T-helper 1 cell treated with Interleukin-12 subunit alpha and Interleukin-12 subunit beta and Interleukin-4 antibody, amounts not matched to agents 30 μg/mL and 1 μg/mL, for 36 hours (primary cell): ENCODE data around the gene FAM78B.

Source experiments
- H3K27ac Mint-ChIP-seq: one replicate; pipeline ENCODE4 v1.8.0; 2021; ENCODE audit warnings: mild to moderate bottlenecking, mixed read lengths
- H3K27me3 Mint-ChIP-seq: one replicate; pipeline ENCODE4 v1.8.0; 2021; ENCODE audit warnings: low read depth, mixed read lengths
- H3K36me3 Mint-ChIP-seq: one replicate; pipeline ENCODE4 v1.8.0; 2021; ENCODE audit warnings: low read depth, mixed read lengths
- H3K4me1 Mint-ChIP-seq: one replicate; pipeline ENCODE4 v1.8.0; 2021; ENCODE audit warnings: low read depth, mixed read lengths
- H3K4me3 Mint-ChIP-seq: one replicate; pipeline ENCODE4 v1.8.0; 2021; ENCODE audit warnings: mild to moderate bottlenecking, moderate library complexity, mixed read lengths
- H3K9me3 Mint-ChIP-seq: one replicate; pipeline ENCODE4 v1.8.0; 2021; ENCODE audit warnings: mixed read lengths

Gene FAM78B

DNA sequence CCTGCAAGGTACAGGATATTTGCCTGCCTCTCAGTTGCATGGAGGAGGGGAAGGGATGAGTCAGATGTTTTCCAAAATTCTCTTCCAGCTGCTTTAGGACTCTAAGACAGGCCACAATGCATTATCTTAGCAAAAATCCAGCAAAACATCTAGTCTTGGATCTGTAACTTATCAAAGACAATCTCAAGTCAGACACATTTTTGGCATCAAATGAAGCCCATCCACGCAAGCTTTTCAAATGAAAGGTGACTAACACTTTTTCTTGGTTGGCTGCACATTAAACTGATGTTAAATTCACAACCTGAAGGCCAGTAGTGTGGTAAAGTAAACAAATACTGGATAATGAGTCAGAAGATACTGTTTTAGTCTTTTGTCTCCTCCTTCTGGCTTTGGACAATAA lies 21.3 kb downstream of the FAM78B start:
- peaks cover 3% of the 10 kb centered on the region for H3K9me3 Mint-ChIP-seq
- H3K27me3 Mint-ChIP-seq = no peaks in the 10 kb centered on the region
- no peak overlapping the region for H3K4me3 Mint-ChIP-seq
- no peak overlapping the region for H3K27ac Mint-ChIP-seq
- no peaks in the 10 kb centered on the region for H3K36me3 Mint-ChIP-seq
- no peaks in the 10 kb centered on the region for H3K4me1 Mint-ChIP-seq

DNA sequence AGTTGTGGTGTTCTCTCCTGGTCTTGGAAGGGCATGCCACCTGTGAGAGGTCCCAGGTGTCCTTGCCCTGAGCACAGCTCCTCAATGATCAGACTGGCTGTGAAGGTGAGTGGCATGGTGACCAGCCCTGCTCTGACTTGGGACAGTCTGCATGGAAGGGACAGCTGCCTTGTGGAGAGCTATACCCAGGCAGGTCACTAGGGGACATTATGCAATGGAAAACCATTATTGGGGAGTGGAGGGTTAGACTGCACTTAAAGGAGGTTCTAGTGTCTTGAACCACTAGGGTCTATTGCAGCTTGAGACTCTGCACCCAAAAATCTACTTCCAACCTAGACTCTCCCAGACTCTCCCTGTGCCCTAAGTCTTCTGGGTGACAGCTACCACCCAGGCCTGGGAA lies 24.8 kb downstream of the FAM78B start:
- H3K4me1 Mint-ChIP-seq = no peaks in the 10 kb centered on the region
- H3K36me3 Mint-ChIP-seq = no peaks in the 10 kb centered on the region
- H3K4me3 Mint-ChIP-seq = no peak overlapping the region
- peaks cover under 1% of the 10 kb centered on the region for H3K27me3 Mint-ChIP-seq
- no peaks in the 10 kb centered on the region for H3K9me3 Mint-ChIP-seq
- no peak overlapping the region for H3K27ac Mint-ChIP-seq

DNA sequence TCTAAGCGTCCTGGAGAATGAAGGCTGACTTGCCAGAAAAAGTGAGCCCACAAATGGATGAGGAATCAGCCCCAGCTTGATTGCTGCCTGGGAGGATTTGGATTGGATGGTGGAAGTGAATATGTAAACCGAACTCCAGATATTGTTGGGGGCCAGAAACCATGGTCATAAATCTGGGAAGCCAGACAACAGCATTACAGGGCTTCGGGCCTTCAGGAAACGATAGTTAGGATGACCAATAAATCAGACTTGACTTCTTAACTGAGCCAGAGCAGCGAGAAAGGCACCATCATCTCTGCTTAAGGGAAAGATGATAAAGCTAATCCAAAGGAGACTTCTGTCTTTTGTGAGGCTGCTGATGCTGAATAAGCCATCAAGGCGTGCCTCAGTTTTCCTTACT lies 26.6 kb downstream of the FAM78B start:
- H3K27me3 Mint-ChIP-seq = peaks cover 5% of the 10 kb centered on the region
- no peak overlapping the region for H3K27ac Mint-ChIP-seq
- no peak overlapping the region for H3K4me3 Mint-ChIP-seq
- H3K9me3 Mint-ChIP-seq = no peaks in the 10 kb centered on the region
- no peaks in the 10 kb centered on the region for H3K36me3 Mint-ChIP-seq
- no peaks in the 10 kb centered on the region for H3K4me1 Mint-ChIP-seq

DNA sequence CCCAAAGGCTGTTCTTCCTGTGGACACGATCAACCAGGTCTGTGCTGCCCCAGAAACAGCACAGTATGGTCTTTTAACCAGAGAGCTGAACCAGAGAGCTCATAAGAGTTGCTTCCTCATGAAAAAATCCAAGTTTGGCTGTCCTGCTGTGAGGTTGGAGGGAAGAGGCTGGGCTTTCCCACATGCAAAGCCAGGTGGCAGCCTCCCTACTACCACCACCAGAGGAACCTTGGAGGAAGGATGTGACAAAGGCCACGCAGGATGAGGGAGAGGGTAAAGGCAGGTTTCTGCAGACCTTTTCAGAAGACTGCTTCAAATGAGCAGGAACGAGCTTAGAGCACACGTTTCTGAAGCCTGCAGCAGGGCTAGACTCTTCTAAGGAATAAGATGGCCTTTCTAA lies 27.1 kb downstream of the FAM78B start:
- Mint-ChIP-seq H3K27ac (no peak overlapping the region), H3K4me3 (no peak overlapping the region), H3K36me3 (no peaks in the 10 kb centered on the region), H3K4me1 (no peaks in the 10 kb centered on the region), H3K9me3 (no peaks in the 10 kb centered on the region), H3K27me3 (peaks cover 5% of the 10 kb centered on the region)

DNA sequence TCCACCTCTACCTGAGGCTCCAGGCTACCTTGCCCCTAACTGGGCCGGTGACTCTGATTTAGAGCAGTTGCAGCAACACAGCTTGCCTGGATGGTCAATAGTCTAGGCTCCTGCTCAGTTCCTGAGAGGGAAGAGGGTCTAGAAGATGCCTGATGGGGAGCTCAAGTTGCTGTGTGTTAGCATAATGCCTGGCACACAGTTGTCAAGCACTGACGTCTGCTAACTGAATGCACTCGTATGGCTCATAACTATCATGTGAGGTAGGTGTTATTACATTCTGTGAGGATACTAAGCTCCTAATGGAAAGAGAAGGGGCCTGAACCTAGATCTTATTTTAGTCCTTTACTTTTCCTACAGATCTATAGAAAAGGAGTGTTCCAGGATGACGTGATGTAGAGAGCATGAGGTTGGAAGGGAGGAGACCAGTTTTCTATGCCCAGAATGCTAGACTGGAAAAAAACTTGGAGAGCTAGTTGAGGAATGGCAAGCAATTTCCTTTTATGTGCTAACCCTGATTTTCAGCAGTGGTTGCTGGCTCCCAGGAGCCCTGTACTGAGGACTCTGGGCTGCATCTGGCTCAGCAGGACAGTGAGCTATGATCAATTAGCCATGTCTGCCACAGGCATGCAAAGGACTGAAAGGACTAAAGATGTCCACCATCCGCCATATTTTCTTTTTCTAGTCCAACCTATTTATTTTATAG lies 30.0 kb downstream of the FAM78B start:
- H3K27me3 Mint-ChIP-seq = peaks cover 5% of the 10 kb centered on the region
- H3K36me3 Mint-ChIP-seq = no peaks in the 10 kb centered on the region
- H3K4me3 Mint-ChIP-seq = no peak overlapping the region
- no peak overlapping the region for H3K27ac Mint-ChIP-seq
- no peaks in the 10 kb centered on the region for H3K9me3 Mint-ChIP-seq
- no peaks in the 10 kb centered on the region for H3K4me1 Mint-ChIP-seq

DNA sequence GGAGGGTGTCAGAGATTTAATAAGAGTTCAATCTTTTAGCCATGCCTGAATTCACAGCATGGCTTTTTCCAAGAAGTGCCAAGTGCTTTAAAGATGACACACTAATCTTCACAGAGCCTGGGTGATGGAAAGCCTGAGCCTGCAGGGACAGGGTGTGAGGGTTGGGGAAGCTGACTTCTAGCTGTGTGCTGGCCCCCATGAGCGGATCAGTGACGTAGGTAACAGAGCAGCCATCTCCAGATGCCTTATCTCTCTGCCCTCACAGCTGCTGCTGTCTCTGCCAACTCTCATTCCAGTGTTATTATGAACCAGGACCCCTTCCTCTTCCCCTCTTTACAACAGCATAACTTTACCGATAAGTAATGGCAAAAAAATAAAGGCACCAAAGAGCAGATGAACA lies 30.6 kb downstream of the FAM78B start:
- H3K4me3 Mint-ChIP-seq = no peak overlapping the region
- no peaks in the 10 kb centered on the region for H3K9me3 Mint-ChIP-seq
- no peaks in the 10 kb centered on the region for H3K4me1 Mint-ChIP-seq
- peaks cover 5% of the 10 kb centered on the region for H3K27me3 Mint-ChIP-seq
- no peak overlapping the region for H3K27ac Mint-ChIP-seq
- no peaks in the 10 kb centered on the region for H3K36me3 Mint-ChIP-seq

DNA sequence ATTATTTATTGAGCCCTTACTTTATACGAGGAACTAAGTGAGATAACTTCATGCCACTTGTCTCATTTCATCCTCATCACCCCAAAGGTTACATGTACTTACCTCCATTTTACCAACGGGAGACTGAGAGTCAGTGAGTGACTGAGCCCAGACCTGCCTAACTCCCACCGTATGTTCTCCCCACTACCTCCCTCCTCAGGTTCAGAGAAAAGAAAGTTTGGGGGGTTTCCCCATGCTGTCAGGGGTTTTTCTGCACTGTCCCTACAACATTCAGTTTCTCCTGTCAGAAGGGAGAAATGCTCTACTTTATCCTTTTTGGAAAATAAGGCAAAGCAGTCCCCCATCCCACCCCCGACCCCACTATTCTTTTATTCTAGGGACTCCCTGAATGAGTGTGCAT lies 32.9 kb downstream of the FAM78B start:
- Mint-ChIP-seq H3K4me1 (no peaks in the 10 kb centered on the region), H3K27ac (no peak overlapping the region), H3K9me3 (no peaks in the 10 kb centered on the region), H3K36me3 (no peaks in the 10 kb centered on the region), H3K4me3 (no peak overlapping the region), H3K27me3 (peaks cover 5% of the 10 kb centered on the region)

DNA sequence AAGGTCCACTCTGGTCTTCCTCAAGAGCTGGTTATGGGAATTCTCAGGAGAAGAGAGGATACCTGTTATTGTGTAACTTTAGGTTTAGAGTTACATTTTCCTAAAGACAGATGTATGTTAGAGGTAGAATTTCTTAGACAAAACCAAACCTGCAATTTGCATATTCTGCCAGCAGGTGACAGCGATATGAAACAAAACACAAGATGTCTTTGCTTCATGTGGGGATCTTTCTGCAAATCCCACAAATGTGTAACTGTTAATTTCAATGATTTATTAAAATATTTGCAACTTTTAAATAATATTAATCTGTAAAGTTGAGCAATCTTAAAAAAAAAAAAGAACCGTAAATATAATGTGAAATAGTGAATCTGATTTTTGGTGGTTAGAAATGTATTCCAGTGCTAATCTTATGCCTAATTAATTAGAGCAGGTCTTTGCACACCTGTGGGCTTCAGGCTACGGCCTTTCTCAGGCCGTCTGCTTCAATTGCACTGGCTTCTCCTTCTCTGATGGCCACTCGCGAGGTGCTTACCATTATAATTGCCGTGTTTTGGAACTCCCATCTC lies 33.4 kb downstream of the FAM78B start:
- no peak overlapping the region for H3K27ac Mint-ChIP-seq
- no peaks in the 10 kb centered on the region for H3K9me3 Mint-ChIP-seq
- H3K27me3 Mint-ChIP-seq = peaks cover 5% of the 10 kb centered on the region
- H3K36me3 Mint-ChIP-seq = no peaks in the 10 kb centered on the region
- H3K4me3 Mint-ChIP-seq = no peak overlapping the region
- no peaks in the 10 kb centered on the region for H3K4me1 Mint-ChIP-seq

DNA sequence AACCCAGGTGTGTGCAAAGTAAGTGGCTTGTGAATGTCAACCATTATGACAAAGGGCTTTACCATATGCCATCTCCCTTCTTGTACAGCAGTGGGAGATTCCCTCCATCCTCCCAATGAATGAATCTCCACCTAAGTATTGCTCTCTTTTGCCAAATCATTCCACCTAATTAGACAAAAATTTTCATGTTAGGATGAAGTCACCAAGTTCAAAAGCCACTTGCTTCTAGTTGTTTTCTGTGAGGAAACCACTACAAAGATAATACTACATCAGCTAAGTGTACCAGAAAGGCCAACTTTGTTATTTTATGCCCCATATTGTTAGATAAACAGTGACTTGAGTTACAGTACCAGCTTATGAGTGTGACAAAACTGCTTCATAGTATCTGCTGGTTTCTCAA lies 34.3 kb downstream of the FAM78B start:
- Mint-ChIP-seq H3K27ac (no peak overlapping the region), H3K4me3 (no peak overlapping the region), H3K4me1 (no peaks in the 10 kb centered on the region), H3K9me3 (no peaks in the 10 kb centered on the region), H3K36me3 (no peaks in the 10 kb centered on the region), H3K27me3 (peaks cover 5% of the 10 kb centered on the region)

DNA sequence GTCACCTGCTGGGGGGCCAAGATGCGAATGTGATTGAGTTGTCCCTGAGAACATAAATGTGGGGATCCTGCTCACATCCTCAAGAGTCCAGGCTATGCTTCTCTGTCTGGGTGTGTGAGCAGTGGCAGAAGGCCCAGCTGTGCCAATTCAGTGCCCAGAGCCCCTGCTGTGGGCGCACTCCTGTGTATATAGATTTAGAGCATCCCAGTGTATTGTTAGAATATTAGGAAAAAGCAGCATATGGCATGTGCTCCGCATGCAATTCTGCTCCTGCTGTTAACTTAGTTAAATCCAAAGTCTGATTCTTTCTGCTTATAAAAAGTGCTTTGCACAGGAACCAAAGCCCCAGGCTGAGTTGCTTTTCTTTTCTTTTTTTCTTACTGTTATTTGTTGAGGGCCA lies 37.8 kb downstream of the FAM78B start:
- H3K27me3 Mint-ChIP-seq = no peaks in the 10 kb centered on the region

DNA sequence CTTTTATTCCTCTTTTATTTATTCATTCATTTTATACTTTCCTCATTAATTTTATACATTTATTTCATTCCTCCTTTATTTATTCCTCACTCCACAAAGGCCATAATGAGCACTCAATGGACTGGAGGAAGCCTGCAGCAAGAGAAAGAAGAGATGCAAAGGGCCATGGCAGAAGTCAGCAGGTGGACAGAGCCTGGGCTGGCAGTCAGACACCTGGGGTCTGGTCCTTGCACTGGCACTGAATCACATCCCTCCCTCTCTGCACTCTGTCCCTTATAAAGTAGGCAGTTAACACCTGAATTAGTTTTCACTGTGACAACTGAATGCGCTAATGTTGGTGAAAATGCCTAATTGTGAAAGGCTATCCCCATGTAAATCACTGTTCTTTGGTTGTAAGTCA lies 38.6 kb downstream of the FAM78B start:
- Mint-ChIP-seq H3K36me3 (no peaks in the 10 kb centered on the region), H3K4me1 (no peaks in the 10 kb centered on the region), H3K27me3 (no peaks in the 10 kb centered on the region), H3K9me3 (no peaks in the 10 kb centered on the region), H3K27ac (no peak overlapping the region), H3K4me3 (no peak overlapping the region)

More for the DNA sequence above, 37.8 kb downstream of the FAM78B start:
- Mint-ChIP-seq H3K4me1 (no peaks in the 10 kb centered on the region), H3K9me3 (no peaks in the 10 kb centered on the region), H3K4me3 (no peak overlapping the region), H3K36me3 (no peaks in the 10 kb centered on the region), H3K27ac (no peak overlapping the region)

DNA sequence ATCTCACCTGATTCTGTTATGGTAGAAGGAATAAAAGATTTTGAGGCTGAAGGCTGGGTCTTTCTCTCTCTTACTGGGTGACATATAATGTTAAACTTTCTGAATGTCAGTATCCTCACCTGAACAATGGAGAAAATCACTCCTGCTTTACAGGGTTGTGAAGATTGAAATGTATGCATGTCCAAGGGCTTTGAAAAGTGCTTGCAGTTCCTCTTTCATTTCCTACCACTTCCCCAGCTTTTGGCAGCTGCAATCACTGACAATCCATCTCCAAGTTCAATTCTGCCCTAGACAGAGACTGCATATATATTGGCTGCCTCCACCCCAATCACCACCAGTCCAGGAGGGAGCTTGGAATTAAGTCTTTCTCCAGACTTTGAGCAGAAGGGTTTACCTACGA lies 39.8 kb downstream of the FAM78B start:
- H3K27ac Mint-ChIP-seq = no peak overlapping the region
- no peaks in the 10 kb centered on the region for H3K4me1 Mint-ChIP-seq

DNA sequence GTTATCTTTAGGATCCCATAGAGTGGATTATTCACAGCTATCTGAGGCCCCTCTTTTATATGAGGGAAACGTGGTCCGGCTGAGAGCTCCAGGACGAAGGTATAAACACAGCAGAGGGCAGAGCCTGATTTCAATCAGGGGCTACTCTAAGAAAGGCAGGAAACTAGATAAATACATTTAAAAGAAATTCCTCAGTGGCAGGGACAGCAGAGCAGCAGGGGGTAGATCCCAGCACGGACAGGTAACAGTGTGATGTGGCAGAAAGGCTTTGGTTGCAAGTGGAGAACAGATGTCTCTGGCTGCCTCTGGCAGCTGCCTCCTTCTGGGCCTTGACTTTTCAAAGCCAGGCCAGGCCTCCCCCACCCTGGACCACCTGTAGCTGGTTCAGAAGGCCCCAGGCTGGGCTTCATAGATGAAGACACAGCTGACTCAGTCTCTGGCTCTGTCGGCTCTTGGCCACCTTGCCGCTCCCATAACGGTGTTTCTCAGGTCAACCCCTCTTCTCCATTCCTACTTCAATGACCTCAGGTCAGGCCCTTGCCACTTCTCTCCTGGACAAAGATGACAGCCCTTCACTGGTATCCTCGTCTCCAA lies 43.8 kb downstream of the FAM78B start:
- H3K27ac Mint-ChIP-seq = no peak overlapping the region
- H3K36me3 Mint-ChIP-seq = no peaks in the 10 kb centered on the region
- no peaks in the 10 kb centered on the region for H3K27me3 Mint-ChIP-seq
- H3K4me3 Mint-ChIP-seq = no peak overlapping the region
- H3K9me3 Mint-ChIP-seq = no peaks in the 10 kb centered on the region
- H3K4me1 Mint-ChIP-seq = no peaks in the 10 kb centered on the region

More for the DNA sequence above, 39.8 kb downstream of the FAM78B start:
- no peak overlapping the region for H3K4me3 Mint-ChIP-seq
- no peaks in the 10 kb centered on the region for H3K27me3 Mint-ChIP-seq
- H3K36me3 Mint-ChIP-seq = no peaks in the 10 kb centered on the region
- H3K9me3 Mint-ChIP-seq = no peaks in the 10 kb centered on the region

DNA sequence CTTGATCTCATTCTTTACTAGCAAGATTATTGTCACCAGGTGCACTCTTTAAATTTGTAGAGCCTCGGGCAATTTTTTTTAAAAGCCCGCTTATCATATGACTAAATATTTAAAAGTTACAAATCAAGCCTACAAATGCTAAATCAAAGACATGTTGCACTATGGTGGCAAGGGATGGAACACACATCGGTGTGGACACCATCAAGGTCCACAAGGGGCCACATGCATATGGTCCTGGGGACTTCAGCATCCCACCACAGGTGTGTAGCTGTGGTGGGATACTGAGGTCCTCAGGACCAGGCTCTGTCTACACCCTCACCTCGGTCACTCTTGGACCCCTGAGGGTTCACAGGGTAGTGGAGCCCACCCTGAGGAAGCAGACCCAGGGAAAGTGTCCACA lies 45.8 kb downstream of the FAM78B start:
- Mint-ChIP-seq H3K9me3 (no peaks in the 10 kb centered on the region), H3K27ac (no peak overlapping the region), H3K36me3 (no peaks in the 10 kb centered on the region), H3K27me3 (no peaks in the 10 kb centered on the region), H3K4me3 (no peak overlapping the region), H3K4me1 (no peaks in the 10 kb centered on the region)

DNA sequence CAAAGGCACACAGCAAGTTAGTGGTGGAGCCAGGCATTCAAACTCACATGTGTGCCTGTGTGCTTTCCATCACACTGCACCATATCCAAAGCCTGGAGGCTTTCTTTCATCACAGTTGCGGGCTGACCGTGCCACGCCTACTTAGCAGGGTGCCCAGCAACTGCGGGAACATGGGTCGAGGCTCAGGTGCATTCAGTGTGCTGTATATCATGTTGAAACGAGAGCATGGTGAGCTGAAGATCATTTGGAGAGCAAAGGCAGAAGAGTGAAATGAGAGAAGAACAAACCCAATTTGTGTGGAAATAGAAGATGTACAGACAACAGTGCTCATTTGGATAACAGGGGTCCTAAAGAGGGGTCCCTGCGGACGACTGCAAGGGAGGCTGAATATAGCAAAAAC lies 46.5 kb downstream of the FAM78B start:
- H3K27me3 Mint-ChIP-seq = no peaks in the 10 kb centered on the region
- H3K27ac Mint-ChIP-seq = no peak overlapping the region
- H3K4me3 Mint-ChIP-seq = no peak overlapping the region
- H3K4me1 Mint-ChIP-seq = no peaks in the 10 kb centered on the region
- H3K9me3 Mint-ChIP-seq = no peaks in the 10 kb centered on the region
- no peaks in the 10 kb centered on the region for H3K36me3 Mint-ChIP-seq
